NT2/D1 (cell line): ENCODE data around the gene RPP40.

ENCODE experiments used
- SUZ12 ChIP-seq: IDR thresholded peaks from 2 replicates; pipeline ENCODE4 v1.6.1; 2011; ENCODE audit not compliant: insufficient read length, insufficient read depth; ENCODE audit errors: extremely low read depth
- YY1 ChIP-seq: IDR thresholded peaks from 2 replicates; pipeline ENCODE4 v1.6.1; 2011; ENCODE audit not compliant: insufficient read length, insufficient read depth

- no peak for TF ChIP-seq YY1
- no peak for TF ChIP-seq SUZ12
Measured at GRCh38 chr6:5004373-5005037, 668 bp upstream of the RPP40 start.
